SK-N-SH (cell line): ENCODE results near the gene R3HDM2. TPM values are rescaled to one million over a fixed set of nuclear protein-coding genes. Genes with fewer than 3 reads are reported as not detected.

Experiments used
- CTCF ChIA-PET: fragments of 300-600, 350-600 bp; formaldehyde crosslinking; extraction: SDS; loops from one replicate; lab custom pipeline; 2021; lab: Yijun Ruan, JAX
- POLR2A ChIA-PET: fragments of 350-600 bp; sonication (Branson Sonifier 250); formaldehyde crosslinking; extraction: SDS; loops from one replicate; lab custom pipeline; 2020; ENCODE audit warnings: antibody characterized with exemption, inconsistent platforms; lab: Yijun Ruan, JAX
- DNase-seq: peaks from one replicate; pipeline ENCODE4 v3.0.0; 2012
- H2AFZ ChIP-seq: fragments of 200-600 bp; sonication (generic); 2 replicates; pipeline ENCODE4 v1.8.1; 2016; ENCODE audit warnings: antibody characterized with exemption, mild to moderate bottlenecking, low read depth
- H3F3A ChIP-seq: fragments of 200-600 bp; sonication (generic); replicated peaks from 2 replicates; pipeline ENCODE3; 2016; ENCODE audit warnings: antibody characterized with exemption, mild to moderate bottlenecking; ENCODE audit not compliant: insufficient read depth
- H3K27ac ChIP-seq, 2 experiments: fragments of 200-500 bp in 1 of 2; fragments of 200-600 bp in 1 of 2; sonication (Bioruptor generic) in 1 of 2; sonication (generic), shearing (Covaris generic) in 1 of 2; 2 replicates each; pipeline versions ENCODE4 v1.5.1 to v1.6.1; 2014 to 2016; ENCODE audit warnings: low read depth in 2 of 2, inconsistent platforms in 1 of 2, low read length in 1 of 2, mild to moderate bottlenecking in 1 of 2, mixed read lengths in 1 of 2
- H3K27me3 ChIP-seq: fragments of 200-600 bp; sonication (generic), shearing (Covaris generic); 2 replicates; pipeline ENCODE4 v1.6.1; 2016; ENCODE audit warnings: mixed run types; ENCODE audit not compliant: insufficient read depth
- H3K36me3 ChIP-seq, 2 experiments: fragments of 200-500 bp in 1 of 2; fragments of 200-600 bp in 1 of 2; sonication (Bioruptor generic) in 1 of 2; sonication (generic) in 1 of 2; replicated peaks in 1 of 2; 2 replicates each; pipeline versions ENCODE3 to v1.5.1; 2014 to 2016; ENCODE audit warnings: low read length in 1 of 2, mild to moderate bottlenecking in 1 of 2; ENCODE audit not compliant: insufficient read depth in 2 of 2, control insufficient read depth in 1 of 2
- H3K4me1 ChIP-seq, 2 experiments: fragments of 200-500 bp in 1 of 2; fragments of 200-600 bp in 1 of 2; sonication (Bioruptor generic) in 1 of 2; sonication (generic), shearing (Covaris generic) in 1 of 2; 2 replicates each; pipeline versions ENCODE4 v1.5.1 to v1.6.1; 2014 to 2016; ENCODE audit warnings: low read depth in 1 of 2, low read length in 1 of 2, mixed run types in 1 of 2; ENCODE audit not compliant: insufficient read depth in 2 of 2, control insufficient read depth in 1 of 2
- H3K4me2 ChIP-seq: fragments of 200-600 bp; sonication (generic), shearing (Covaris generic); 2 replicates; pipeline ENCODE4 v1.6.1; 2017; ENCODE audit warnings: mixed run types
- H3K4me3 ChIP-seq, 2 experiments: fragments of 200-500 bp in 1 of 2; fragments of 200-600 bp in 1 of 2; sonication (Bioruptor generic) in 1 of 2; sonication (generic), shearing (Covaris generic) in 1 of 2; 2 replicates each; pipeline versions ENCODE4 v1.5.1 to v1.8.1; 2014 to 2016; ENCODE audit warnings: low read depth in 2 of 2, inconsistent platforms in 1 of 2, low read length in 1 of 2, mild to moderate bottlenecking in 1 of 2, mixed read lengths in 1 of 2, moderate library complexity in 1 of 2
- H3K79me2 ChIP-seq: fragments of 200-600 bp; sonication (generic); 2 replicates; pipeline ENCODE4 v1.8.1; 2017; ENCODE audit warnings: mild to moderate bottlenecking; ENCODE audit not compliant: insufficient read depth
- H3K9ac ChIP-seq: fragments of 200-600 bp; sonication (generic); 2 replicates; pipeline ENCODE4 v1.6.1; 2017; ENCODE audit warnings: mixed run types
- H3K9me2 ChIP-seq: fragments of 200-600 bp; sonication (generic); 2 replicates; pipeline ENCODE4 v1.6.1; 2017; ENCODE audit warnings: mixed run types
- H3K9me3 ChIP-seq: fragments of 200-600 bp; sonication (generic); 2 replicates; pipeline ENCODE4 v1.6.1; 2017; ENCODE audit warnings: mixed run types, mild to moderate bottlenecking, moderate library complexity
- H4K20me1 ChIP-seq: fragments of 200-600 bp; sonication (generic); 2 replicates; pipeline ENCODE4 v1.6.1; 2017; ENCODE audit warnings: mild to moderate bottlenecking, mixed run types; ENCODE audit not compliant: insufficient read depth
- CHD2 ChIP-seq: fragments of 150-350 bp; IDR thresholded peaks from 2 replicates; pipeline ENCODE4 v1.6.1; 2018; ENCODE audit warnings: low read length; ENCODE audit not compliant: partially characterized antibody
- CTCF ChIP-seq: fragments of 200-600 bp; sonication (generic); IDR thresholded peaks from 2 replicates; pipeline ENCODE4 v1.6.1; 2017; ENCODE audit warnings: antibody characterized with exemption, mild to moderate bottlenecking, moderate library complexity
- ELF1 ChIP-seq: IDR thresholded peaks from 2 replicates; pipeline ENCODE4 v1.4.0; 2012
- EZH2phosphoT487 ChIP-seq: fragments of 200-600 bp; sonication (generic); IDR thresholded peaks from 2 replicates; pipeline ENCODE4 v1.6.1; 2017; ENCODE audit warnings: low read depth, mixed run types, mild to moderate bottlenecking, antibody characterized with exemption, moderate library complexity, borderline replicate concordance
- FOXJ3 ChIP-seq: sonication (generic); formaldehyde crosslinking; IDR thresholded peaks from 2 replicates; pipeline ENCODE4 v1.5.1; 2020; ENCODE audit warnings: mild to moderate bottlenecking, missing genetic modification reagents
- FOXM1 ChIP-seq: IDR thresholded peaks from 2 replicates; pipeline ENCODE4 v1.4.0; 2012; ENCODE audit warnings: low read depth, mild to moderate bottlenecking
- IRF3 ChIP-seq: fragments of 150-350 bp; IDR thresholded peaks from 2 replicates; pipeline ENCODE4 v1.6.1; 2016; ENCODE audit warnings: mild to moderate bottlenecking, low read depth, low read length
- MEF2A ChIP-seq: IDR thresholded peaks from 2 replicates; pipeline ENCODE4 v1.4.0; 2012; ENCODE audit warnings: low read depth, borderline replicate concordance
- PBX3 ChIP-seq: IDR thresholded peaks from 2 replicates; pipeline ENCODE4; 2012
- POLR2AphosphoS5 ChIP-seq: IDR thresholded peaks from 2 replicates; pipeline ENCODE4 v1.6.1; 2012; ENCODE audit warnings: low read depth, low read length
- RAD21 ChIP-seq: IDR thresholded peaks from 2 replicates; pipeline ENCODE4 v1.6.1; 2012; ENCODE audit warnings: mild to moderate bottlenecking, low read length
- RFX5 ChIP-seq: IDR thresholded peaks from 2 replicates; pipeline ENCODE4 v1.6.1; 2012; ENCODE audit warnings: mild to moderate bottlenecking, improper control_type of control experiment, low read length
- RXRA ChIP-seq: IDR thresholded peaks from 2 replicates; pipeline ENCODE4 v1.4.0; 2012; ENCODE audit warnings: low read depth, mild to moderate bottlenecking, borderline replicate concordance
- SIN3A ChIP-seq: IDR thresholded peaks from 2 replicates; pipeline ENCODE4 v1.6.1; 2012; ENCODE audit warnings: low read depth, mild to moderate bottlenecking, low read length, moderate library complexity, borderline replicate concordance
- TAF1 ChIP-seq: IDR thresholded peaks from 2 replicates; pipeline ENCODE4 v1.6.1; 2012; ENCODE audit warnings: low read depth, mild to moderate bottlenecking, low read length, moderate library complexity, borderline replicate concordance
- TCF12 ChIP-seq: IDR thresholded peaks from 2 replicates; pipeline ENCODE4 v1.4.0; 2012
- TEAD4 ChIP-seq: IDR thresholded peaks from 2 replicates; pipeline ENCODE4 v1.4.0; 2012; ENCODE audit warnings: mild to moderate bottlenecking, borderline replicate concordance; ENCODE audit not compliant: insufficient read depth
- USF1 ChIP-seq: IDR thresholded peaks from 2 replicates; pipeline ENCODE4 v1.4.0; 2012; ENCODE audit warnings: low read depth, borderline replicate concordance
- YY1 ChIP-seq: IDR thresholded peaks from 2 replicates; pipeline ENCODE4 v1.4.0; 2012; ENCODE audit warnings: low read depth, mild to moderate bottlenecking
- WGBS: methylation state at CpG from one replicate; pipeline ENCODE4 v1.1.6; 2017; ENCODE audit warnings: low lambda C conversion rate; 5-methylcytosine and 5-hydroxymethylcytosine counted together
- polyA plus RNA-seq, 3 experiments: library from polyadenylated mRNA; depleted of rRNA; stranded (reverse); fragments of >200 nt; gene quantifications; 2 replicates each; pipeline ENCODE4 v1.2.3, GENCODE V29; 2012

Gene R3HDM2
- polyA plus RNA-seq, 1 of the 3 experiments (the other 2 are of a cell fraction), result 23.1 TPM

GRCh38 chr12:57410534-57410933 lies 20.3 kb downstream of the R3HDM2 start:
- CTCF ChIA-PET, result interaction anchor here (1.3 to 2.8 kb wide), 6 partner anchors 42 to 298 kb away, joined by 3 to 10 read pairs (median 4); partner anchors contain the start of gene GLI1
- Histone ChIP-seq H3K4me2 (no peak overlapping the region), H3K27me3 (no peaks in the 10 kb centered on the region), H3K27ac (no peak overlapping the region)
- DNase-seq, result no peak
- TF ChIP-seq FOXJ3 (CRISPR knock-in tag) (no peak), TEAD4 (no peak), RAD21 (no peak), FOXM1 (no peak), CHD2 (no peak), CTCF (no peak), SIN3A (no peak), IRF3 (no peak), TAF1 (no peak), RXRA (no peak), EZH2phosphoT487 (no peak), TCF12 (no peak), YY1 (no peak), RFX5 (no peak), USF1 (no peak), ELF1 (no peak), MEF2A (no peak), PBX3 (no peak), POLR2AphosphoS5 (no peak)
- TF ChIP-seq, all 33 proteins: peak for 0
- Histone ChIP-seq H3K9me2 (no peaks in the 10 kb centered on the region), H3K36me3 (no peaks in the 10 kb centered on the region), H3K9ac (no peak overlapping the region), H3K4me3 (no peak overlapping the region), H3F3A (peaks cover 13% of the 10 kb centered on the region), H3K9me3 (no peaks in the 10 kb centered on the region), H3K79me2 (peaks cover 57% of the 10 kb centered on the region), H4K20me1 (no peaks in the 10 kb centered on the region; the same call in 1 of the 2 replicates), H2AFZ (no peak overlapping the region), H3K4me1 (no peaks in the 10 kb centered on the region; a peak in 2 of 4 replicates)
- WGBS, result 100% methylated on average over 4 of the region's 4 CpGs
- POLR2A ChIA-PET, result no interaction called here
